ENCODE results near the gene ACAD9. TPM values are rescaled to one million over a fixed set of nuclear protein-coding genes. Genes with fewer than 3 reads are reported as not detected.

Gene ACAD9
- total RNA-seq, 4 donors from 2014 or later, result 41.3 to 52.7 (median 43.1) TPM

DNA sequence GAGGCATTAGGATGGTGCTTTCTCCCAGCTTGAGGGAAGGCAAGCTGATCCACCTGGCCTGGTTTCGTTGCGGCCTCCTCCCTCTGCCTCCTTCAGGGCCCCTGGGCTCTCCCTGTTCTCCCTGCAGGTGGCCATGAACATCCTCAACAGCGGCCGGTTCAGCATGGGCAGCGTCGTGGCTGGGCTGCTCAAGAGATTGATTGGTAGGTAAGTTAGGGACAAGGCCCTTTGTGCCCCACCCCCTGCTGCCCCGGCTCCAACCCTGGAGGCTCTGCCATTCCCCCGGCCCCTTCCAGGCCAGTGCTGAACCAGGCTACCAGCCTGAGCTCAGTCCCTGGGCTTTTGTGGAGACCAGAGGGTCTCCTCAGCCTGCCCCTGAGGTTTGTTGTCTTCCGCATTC, 23.0 kb downstream of the ACAD9 start:
- H3K27ac ChIP-seq, result no peak overlapping the region
- TF ChIP-seq, protein P1, sequence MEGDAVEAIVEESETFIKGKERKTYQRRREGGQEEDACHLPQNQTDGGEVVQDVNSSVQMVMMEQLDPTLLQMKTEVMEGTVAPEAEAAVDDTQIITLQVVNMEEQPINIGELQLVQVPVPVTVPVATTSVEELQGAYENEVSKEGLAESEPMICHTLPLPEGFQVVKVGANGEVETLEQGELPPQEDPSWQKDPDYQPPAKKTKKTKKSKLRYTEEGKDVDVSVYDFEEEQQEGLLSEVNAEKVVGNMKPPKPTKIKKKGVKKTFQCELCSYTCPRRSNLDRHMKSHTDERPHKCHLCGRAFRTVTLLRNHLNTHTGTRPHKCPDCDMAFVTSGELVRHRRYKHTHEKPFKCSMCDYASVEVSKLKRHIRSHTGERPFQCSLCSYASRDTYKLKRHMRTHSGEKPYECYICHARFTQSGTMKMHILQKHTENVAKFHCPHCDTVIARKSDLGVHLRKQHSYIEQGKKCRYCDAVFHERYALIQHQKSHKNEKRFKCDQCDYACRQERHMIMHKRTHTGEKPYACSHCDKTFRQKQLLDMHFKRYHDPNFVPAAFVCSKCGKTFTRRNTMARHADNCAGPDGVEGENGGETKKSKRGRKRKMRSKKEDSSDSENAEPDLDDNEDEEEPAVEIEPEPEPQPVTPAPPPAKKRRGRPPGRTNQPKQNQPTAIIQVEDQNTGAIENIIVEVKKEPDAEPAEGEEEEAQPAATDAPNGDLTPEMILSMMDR (IDR thresholded peaks at IDR 0.05), result no peak
- no peak for TF ChIP-seq POLR2A (IDR thresholded peaks at IDR 0.05)
- H3K9me3 ChIP-seq, result no peaks in the 10 kb centered on the region
- DNase-seq, result no peak
- 100% methylated on average over 6 of the region's 9 CpGs; no CpG with 5 or more reads in 1 of the 2 donors for WGBS, 2 donors
- peaks cover 47 to 100% (median 78%) of the 10 kb centered on the region in 3 donors for H3K36me3 ChIP-seq
- intact Hi-C loops (cut with DNase I), result no loop called here
- H3K27me3 ChIP-seq, result no peaks in the 10 kb centered on the region
- no peak overlapping the region for H3K4me3 ChIP-seq
- no peaks in the 10 kb centered on the region for H3K4me1 ChIP-seq

DNA sequence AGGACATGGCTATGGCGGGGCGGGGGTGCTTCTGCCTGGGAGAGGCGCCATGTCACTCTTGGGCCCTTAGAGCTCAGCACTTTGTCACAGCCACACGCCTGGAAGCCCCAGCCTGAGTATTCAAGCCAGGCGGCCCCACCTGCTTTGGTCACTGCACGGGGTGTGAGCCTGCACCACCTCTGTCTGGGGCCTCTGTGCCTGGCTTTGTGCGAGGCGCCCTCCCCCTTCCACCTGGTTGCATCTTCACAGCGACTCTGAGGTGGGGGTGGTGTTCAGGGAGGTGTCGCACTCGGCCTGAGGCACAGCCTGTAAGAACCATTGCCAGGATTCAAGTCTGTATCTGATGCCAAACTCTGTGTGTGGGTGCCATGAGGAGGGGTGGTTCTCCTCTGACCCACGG, 24.1 kb downstream of the ACAD9 start:
- whole genome bisulfite sequencing, 2 donors, result 40% methylated on average over 1 of the region's 12 CpGs; no CpG with 5 or more reads in 1 of the 2 donors
- Histone ChIP-seq H3K36me3 (peaks cover 50 to 100% (median 69%) of the 10 kb centered on the region in 3 donors), H3K4me3 (no peak overlapping the region), H3K4me1 (no peaks in the 10 kb centered on the region), H3K27ac (no peak overlapping the region), H3K9me3 (no peaks in the 10 kb centered on the region), H3K27me3 (no peaks in the 10 kb centered on the region)
- intact Hi-C loops (cut with DNase I), result no loop called here
- no peak for TF ChIP-seq POLR2A (IDR thresholded peaks at IDR 0.05)
- TF ChIP-seq, protein P1 (IDR thresholded peaks at IDR 0.05), result no peak
- no peak for DNase-seq

DNA sequence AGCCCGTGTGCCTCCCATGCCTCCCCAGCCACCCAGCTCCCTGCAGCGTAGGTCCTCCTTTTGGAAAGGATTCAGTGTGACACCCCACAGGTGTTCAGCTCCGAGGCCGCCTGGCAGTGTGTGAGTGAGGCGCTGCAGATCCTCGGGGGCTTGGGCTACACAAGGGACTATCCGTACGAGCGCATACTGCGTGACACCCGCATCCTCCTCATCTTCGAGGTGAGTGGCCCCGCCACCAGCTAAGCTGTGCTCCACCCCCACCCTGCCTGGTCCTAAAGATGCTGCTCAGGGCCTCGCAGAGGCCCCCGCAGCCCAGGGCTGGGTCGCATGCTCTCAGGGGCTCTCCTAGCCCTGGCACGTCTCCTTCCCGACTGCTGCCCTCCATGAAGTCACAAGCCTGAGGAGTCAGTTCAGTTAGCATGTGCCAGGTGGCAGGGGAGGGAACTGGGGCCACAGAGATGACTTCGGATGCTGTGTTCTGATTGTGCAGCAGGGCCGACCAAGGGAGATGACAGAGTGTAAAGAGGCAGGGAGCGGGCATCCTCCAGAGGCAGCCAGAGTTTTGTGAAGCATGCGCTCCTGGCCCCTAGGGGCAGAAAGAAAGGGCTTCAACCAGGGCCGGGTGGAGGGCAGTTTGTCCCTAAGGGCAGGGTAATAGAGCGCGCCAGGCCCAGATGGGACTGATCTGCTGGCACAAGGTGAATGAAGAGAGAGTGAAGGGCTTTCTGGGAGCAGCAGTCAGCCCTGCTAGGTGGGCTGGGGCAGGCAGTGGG, 26.8 kb downstream of the ACAD9 start:
- no peak overlapping the region for H3K27ac ChIP-seq
- intact Hi-C loops (cut with DNase I), result no loop called here
- DNase-seq, result no peak
- no peak overlapping the region for H3K4me3 ChIP-seq
- 78 to 91% methylated on average over 5 to 6 of the region's 25 CpGs for WGBS, 2 donors
- no peaks in the 10 kb centered on the region for H3K9me3 ChIP-seq
- H3K27me3 ChIP-seq, result no peaks in the 10 kb centered on the region
- no peak for TF ChIP-seq POLR2A (IDR thresholded peaks at IDR 0.05)
- TF ChIP-seq, protein P1 (IDR thresholded peaks at IDR 0.05), result no peak
- no peaks in the 10 kb centered on the region for H3K4me1 ChIP-seq
- peaks cover 58 to 100% (median 68%) of the 10 kb centered on the region in 3 donors for H3K36me3 ChIP-seq

DNA sequence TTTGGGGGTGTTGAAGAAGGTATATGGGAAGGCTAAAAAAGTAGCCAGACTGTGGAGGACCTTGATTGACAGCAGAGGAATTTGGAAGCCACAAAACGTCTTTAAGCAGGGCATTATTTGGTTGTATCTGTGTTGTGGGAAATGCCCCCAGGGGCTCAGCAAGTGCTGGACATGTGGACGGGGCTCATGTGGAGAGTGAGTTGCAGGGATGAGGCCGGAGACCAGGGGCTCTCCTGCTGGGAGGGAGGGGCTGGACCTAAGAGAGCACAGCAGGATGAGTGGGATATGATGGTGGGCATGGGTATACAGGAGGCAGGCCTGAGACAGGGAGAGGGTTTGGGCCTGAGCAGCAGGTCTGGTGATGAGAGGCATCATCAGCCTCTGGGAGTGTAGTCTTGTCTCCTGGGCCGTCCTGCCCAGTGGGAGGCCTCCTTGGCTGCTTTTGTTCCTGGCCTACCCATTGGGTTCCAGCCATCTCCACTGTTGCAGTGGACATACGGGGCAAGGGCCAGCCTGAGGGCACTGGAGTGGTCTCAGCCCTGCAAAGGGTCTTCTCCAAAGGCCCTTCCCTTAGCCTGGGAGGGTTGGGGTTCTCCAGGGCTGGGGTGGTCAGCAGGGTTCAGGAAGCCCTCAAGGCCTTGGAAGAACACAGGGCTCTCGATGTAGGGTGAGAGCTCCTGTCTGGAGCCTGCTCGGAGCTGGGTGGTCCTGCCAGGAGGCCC, 27.5 kb downstream of the ACAD9 start:
- intact Hi-C loops (cut with DNase I), result no loop called here
- WGBS, 2 donors, result 59 to 74% methylated on average over 3 to 4 of the region's 7 CpGs
- Histone ChIP-seq H3K4me3 (no peak overlapping the region), H3K36me3 (peaks cover 53 to 100% (median 72%) of the 10 kb centered on the region in 3 donors), H3K9me3 (no peaks in the 10 kb centered on the region), H3K27me3 (no peaks in the 10 kb centered on the region), H3K27ac (no peak overlapping the region), H3K4me1 (no peaks in the 10 kb centered on the region)
- no peak for TF ChIP-seq POLR2A (IDR thresholded peaks at IDR 0.05)
- TF ChIP-seq, protein P1 (IDR thresholded peaks at IDR 0.05), result no peak
- no peak for DNase-seq
